Right atrium auricular region (tissue), 2 donors: ENCODE data around the gene OSBPL5. TPM values are rescaled to one million over a fixed set of nuclear protein-coding genes. Genes with fewer than 3 reads are reported as not detected.

Experiments used
- DNase-seq: peaks from one replicate; pipeline ENCODE4 v3.0.0-alpha.2; 2019; ENCODE audit warnings: low spot score
- H3K27ac ChIP-seq, 2 donors: fragments of 200-600 bp; sonication (generic); 1 replicate in 1 of 2; 2 replicates in 1 of 2; pipeline ENCODE4 v1.5.1; 2016 to 2019
- H3K27me3 ChIP-seq, 2 donors: fragments of 200-600 bp; sonication (generic); one replicate each; pipeline versions ENCODE4 v1.5.1 to v1.6.0; 2017 to 2019
- H3K36me3 ChIP-seq: fragments of 200-600 bp; sonication (generic); one replicate; pipeline ENCODE4 v1.5.1; 2016
- H3K4me1 ChIP-seq, 2 donors: fragments of 200-600 bp; sonication (generic); one replicate each; pipeline versions ENCODE4 v1.5.1 to v1.6.0; 2017 to 2019
- H3K4me3 ChIP-seq, 2 donors: fragments of 200-600 bp; sonication (generic); 1 replicate in 1 of 2; 2 replicates in 1 of 2; pipeline ENCODE4 v1.5.1; 2017 to 2019; ENCODE audit warnings: mild to moderate bottlenecking in 1 of 2, moderate library complexity in 1 of 2
- H3K9me3 ChIP-seq, 2 donors: fragments of 200-600 bp; sonication (generic); one replicate each; pipeline ENCODE4 v1.5.1; 2019
- CTCF ChIP-seq, 2 donors: fragments of 200-600 bp; sonication (generic); IDR thresholded peaks; one replicate each; pipeline ENCODE4 v1.5.1; 2019; ENCODE audit warnings: antibody characterized with exemption in 2 of 2
- total RNA-seq, 2 donors: library from RNA; depleted of rRNA; stranded (reverse); fragments of >200 nt; gene quantifications; one replicate each; pipeline ENCODE4 v1.1.0, GENCODE V29; 2016

Gene OSBPL5
- total RNA-seq, 2 donors from 2014 or later = 11.1 to 17.8 TPM

GRCh38 chr11:3139086-3139440 lies 26.0 kb downstream of the OSBPL5 start:
- Histone ChIP-seq H3K4me3 (no peak overlapping the region), H3K9me3 (no peaks in the 10 kb centered on the region), H3K36me3 (no peaks in the 10 kb centered on the region), H3K27ac (no peak overlapping the region), H3K4me1 (peaks cover 0 to 34% of the 10 kb centered on the region in 2 donors), H3K27me3 (no peaks in the 10 kb centered on the region)
- TF ChIP-seq CTCF (IDR thresholded peaks at IDR 0.05) = no peak
- DNase-seq = no peak

- Histone ChIP-seq H3K9me3 (no peaks in the 10 kb centered on the region), H3K4me3 (no peak overlapping the region), H3K36me3 (no peaks in the 10 kb centered on the region), H3K27ac (no peak overlapping the region), H3K27me3 (no peaks in the 10 kb centered on the region), H3K4me1 (peaks cover 0 to 40% of the 10 kb centered on the region in 2 donors)
- no peak for TF ChIP-seq CTCF (IDR thresholded peaks at IDR 0.05)
- no peak for DNase-seq
These were observed 26.7 kb downstream of the OSBPL5 start for GRCh38 chr11:3138178-3139085.

- Histone ChIP-seq H3K9me3 (no peaks in the 10 kb centered on the region), H3K4me1 (peaks cover 0 to 42% of the 10 kb centered on the region in 2 donors), H3K27me3 (no peaks in the 10 kb centered on the region), H3K4me3 (no peak overlapping the region), H3K36me3 (no peaks in the 10 kb centered on the region), H3K27ac (no peak overlapping the region)
- no peak for DNase-seq
- no peak for TF ChIP-seq CTCF (IDR thresholded peaks at IDR 0.05)
These were observed 27.5 kb downstream of the OSBPL5 start for GRCh38 chr11:3137486-3138177.

- no peak overlapping the region for H3K4me3 ChIP-seq
- no peaks in the 10 kb centered on the region for H3K36me3 ChIP-seq
- no peak overlapping the region for H3K27ac ChIP-seq
- no peak for TF ChIP-seq CTCF (IDR thresholded peaks at IDR 0.05)
- DNase-seq = no peak
- peaks cover 0 to 42% of the 10 kb centered on the region in 2 donors for H3K4me1 ChIP-seq
- no peaks in the 10 kb centered on the region for H3K27me3 ChIP-seq
- no peaks in the 10 kb centered on the region for H3K9me3 ChIP-seq
These were observed 28.3 kb downstream of the OSBPL5 start for GRCh38 chr11:3136546-3137455.
